ENCODE data around the gene PRR7. TPM values are rescaled to one million over a fixed set of nuclear protein-coding genes. Genes with fewer than 3 reads are reported as not detected.
A peak's percentile ranks its signal among the peaks of the same experiment; 100 is the strongest.

PRR7 gene
- total and polyA plus RNA-seq, 2 of the 13 experiments (the other 11 are each of a cell fraction or from before 2014, with no cell fraction given) = 4.8 to 5.0 TPM

GRCh38 chr5:177478711-177479646 lies 32.4 kb downstream of the PRR7 start (continued):
- TF ChIP-seq RXRA (CRISPR knock-in tag; IDR thresholded peaks at IDR 0.05) (no peak), ATF4 (CRISPR knock-in tag; IDR thresholded peaks at IDR 0.05) (peak in 1 of 2 experiments; percentile 84; a peak in 2 of 4 replicates), HNF4A (CRISPR knock-in tag; IDR thresholded peaks at IDR 0.05) (peak; percentile 29; the same call in 1 of the 2 replicates), ZBTB34 (CRISPR knock-in tag; IDR thresholded peaks at IDR 0.05) (no peak), ZNF558 (CRISPR knock-in tag; IDR thresholded peaks at IDR 0.05; ENCODE audit: borderline replicate concordance) (no peak), ZNF792 (CRISPR knock-in tag; IDR thresholded peaks at IDR 0.05) (no peak), ZNF549 (CRISPR knock-in tag; IDR thresholded peaks at IDR 0.05) (no peak), ETS1 (CRISPR knock-in tag; IDR thresholded peaks at IDR 0.05) (no peak), CEBPG (CRISPR knock-in tag; IDR thresholded peaks at IDR 0.05) (peak; percentile 51)
- TF ChIP-seq, protein P1, sequence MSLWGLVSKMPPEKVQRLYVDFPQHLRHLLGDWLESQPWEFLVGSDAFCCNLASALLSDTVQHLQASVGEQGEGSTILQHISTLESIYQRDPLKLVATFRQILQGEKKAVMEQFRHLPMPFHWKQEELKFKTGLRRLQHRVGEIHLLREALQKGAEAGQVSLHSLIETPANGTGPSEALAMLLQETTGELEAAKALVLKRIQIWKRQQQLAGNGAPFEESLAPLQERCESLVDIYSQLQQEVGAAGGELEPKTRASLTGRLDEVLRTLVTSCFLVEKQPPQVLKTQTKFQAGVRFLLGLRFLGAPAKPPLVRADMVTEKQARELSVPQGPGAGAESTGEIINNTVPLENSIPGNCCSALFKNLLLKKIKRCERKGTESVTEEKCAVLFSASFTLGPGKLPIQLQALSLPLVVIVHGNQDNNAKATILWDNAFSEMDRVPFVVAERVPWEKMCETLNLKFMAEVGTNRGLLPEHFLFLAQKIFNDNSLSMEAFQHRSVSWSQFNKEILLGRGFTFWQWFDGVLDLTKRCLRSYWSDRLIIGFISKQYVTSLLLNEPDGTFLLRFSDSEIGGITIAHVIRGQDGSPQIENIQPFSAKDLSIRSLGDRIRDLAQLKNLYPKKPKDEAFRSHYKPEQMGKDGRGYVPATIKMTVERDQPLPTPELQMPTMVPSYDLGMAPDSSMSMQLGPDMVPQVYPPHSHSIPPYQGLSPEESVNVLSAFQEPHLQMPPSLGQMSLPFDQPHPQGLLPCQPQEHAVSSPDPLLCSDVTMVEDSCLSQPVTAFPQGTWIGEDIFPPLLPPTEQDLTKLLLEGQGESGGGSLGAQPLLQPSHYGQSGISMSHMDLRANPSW (CRISPR knock-in tag; IDR thresholded peaks at IDR 0.05; ENCODE audit: borderline replicate concordance) = no peak

Data from HepG2 (cell line).